Neural cell (in vitro differentiated cells): ENCODE results near the gene SLC35G1. TPM values are rescaled to one million over a fixed set of nuclear protein-coding genes. Genes with fewer than 3 reads are reported as not detected.

Experiments used
- H2AFZ ChIP-seq: fragments of 200-600, 300-800 bp; sonication (generic), shearing (Covaris generic); 2 replicates; pipeline ENCODE4 v1.6.0; 2014; ENCODE audit warnings: low read depth, mild to moderate bottlenecking, antibody characterized with exemption, low read length, moderate library complexity
- H3F3A ChIP-seq: fragments of 200-600 bp; shearing (Covaris generic); 2 replicates; pipeline ENCODE4 v1.6.1; 2016; ENCODE audit warnings: mild to moderate bottlenecking, moderate library complexity, mixed read lengths, antibody characterized with exemption, low read length; ENCODE audit not compliant: insufficient read depth, poor library complexity, severe bottlenecking
- H3K27ac ChIP-seq: fragments of 200-600, 300-800 bp; sonication (generic), shearing (Covaris generic); 2 replicates; pipeline ENCODE4 v1.5.1; 2014; ENCODE audit warnings: mild to moderate bottlenecking, low read length, moderate library complexity
- H3K27me3 ChIP-seq: fragments of 300-800, 200-600 bp; sonication (generic), shearing (Covaris generic); 2 replicates; pipeline ENCODE4 v1.6.0; 2014; ENCODE audit warnings: mild to moderate bottlenecking, low read depth, low read length, moderate library complexity; ENCODE audit not compliant: insufficient read depth
- H3K36me3 ChIP-seq: fragments of 300-800, 200-600 bp; sonication (generic), shearing (Covaris generic); 2 replicates; pipeline ENCODE4 v1.5.1; 2014; ENCODE audit warnings: mild to moderate bottlenecking, antibody characterized with exemption, low read length, moderate library complexity; ENCODE audit not compliant: insufficient read depth
- H3K4me2 ChIP-seq: fragments of 300-800, 200-600 bp; sonication (generic), shearing (Covaris generic); 2 replicates; pipeline ENCODE4 v1.6.0; 2014; ENCODE audit warnings: mild to moderate bottlenecking, low read length
- H3K4me3 ChIP-seq: fragments of 300-800, 200-600 bp; sonication (generic), shearing (Covaris generic); 2 replicates; pipeline ENCODE4 v1.5.1; 2014; ENCODE audit warnings: mild to moderate bottlenecking, low read length, moderate library complexity
- H3K79me2 ChIP-seq: fragments of 200-600 bp; shearing (Covaris generic); replicated peaks from 2 replicates; pipeline ENCODE4 v1.6.0; 2014; ENCODE audit warnings: mild to moderate bottlenecking, low read length, moderate library complexity; ENCODE audit not compliant: insufficient read depth
- H3K9ac ChIP-seq: fragments of 300-800, 200-600 bp; sonication (generic), shearing (Covaris generic); 2 replicates; pipeline ENCODE4 v1.6.1; 2016; ENCODE audit warnings: mild to moderate bottlenecking, low read length, mixed read lengths
- H3K9me2 ChIP-seq: fragments of 200-600 bp; shearing (Covaris generic); 2 replicates; pipeline ENCODE4 v1.6.1; 2016; ENCODE audit warnings: mild to moderate bottlenecking, low read length, mixed read lengths; ENCODE audit not compliant: insufficient read depth
- H3K9me3 ChIP-seq: fragments of 200-600, 300-800 bp; sonication (generic), shearing (Covaris generic); 2 replicates; pipeline ENCODE4 v1.6.1; 2016; ENCODE audit warnings: mild to moderate bottlenecking, mixed run types, low read length, moderate library complexity, mixed read lengths
- H4K20me1 ChIP-seq: fragments of 200-600 bp; shearing (Covaris generic); 2 replicates; pipeline ENCODE4 v1.6.1; 2016; ENCODE audit warnings: mild to moderate bottlenecking, mixed run types; ENCODE audit not compliant: insufficient read depth
- EP300 ChIP-seq: fragments of 450-650 bp; conservative IDR thresholded peaks from 2 replicates; pipeline ENCODE4 v1.6.1; 2014; ENCODE audit warnings: antibody characterized with exemption, mild to moderate bottlenecking, moderate library complexity; ENCODE audit not compliant: poor library complexity, severe bottlenecking
- EZH2 ChIP-seq: fragments of 200-600, 300-800 bp; shearing (Covaris generic), sonication (generic); IDR thresholded peaks from 2 replicates; pipeline ENCODE4 v1.6.1; 2014; ENCODE audit warnings: antibody characterized with exemption, low read length, borderline replicate concordance, mild to moderate bottlenecking; ENCODE audit not compliant: insufficient read depth, poor library complexity, severe bottlenecking
- MXI1 ChIP-seq: fragments of 450-650 bp; conservative IDR thresholded peaks from 2 replicates; pipeline ENCODE4 v1.6.1; 2014; ENCODE audit warnings: antibody characterized with exemption, mild to moderate bottlenecking; ENCODE audit not compliant: poor library complexity, severe bottlenecking
- POLR2AphosphoS5 ChIP-seq: IDR thresholded peaks from 2 replicates; pipeline ENCODE4 v1.6.1; 2012
- RAD21 ChIP-seq: fragments of 450-650 bp; conservative IDR thresholded peaks from 2 replicates; pipeline ENCODE4 v1.6.1; 2014; ENCODE audit warnings: antibody characterized with exemption, mild to moderate bottlenecking, moderate library complexity
- SMC3 ChIP-seq: fragments of 450-650 bp; conservative IDR thresholded peaks from 2 replicates; pipeline ENCODE4 v1.6.1; 2014; ENCODE audit warnings: antibody characterized with exemption, mild to moderate bottlenecking, moderate library complexity; ENCODE audit not compliant: poor library complexity
- TAF1 ChIP-seq: IDR thresholded peaks from 2 replicates; pipeline ENCODE4 v1.6.1; 2012; ENCODE audit warnings: low read depth
- polyA plus RNA-seq: library from polyadenylated mRNA; depleted of rRNA; stranded (reverse); fragments of >200 nt; gene quantifications from 2 replicates; pipeline ENCODE4 v1.2.3, GENCODE V29; 2014
- TF ChIP-seq, protein P1 (sequence below): fragments of 450-650 bp; IDR thresholded peaks from 2 replicates; pipeline ENCODE4 v1.5.1; 2014; ENCODE audit warnings: antibody characterized with exemption, mild to moderate bottlenecking, moderate library complexity; ENCODE audit not compliant: poor library complexity, severe bottlenecking
- TF ChIP-seq, protein P2 (sequence below): IDR thresholded peaks from 2 replicates; pipeline ENCODE4 v1.6.1; 2012; ENCODE audit warnings: borderline replicate concordance

The SLC35G1 gene
- polyA plus RNA-seq, 1 donor from 2014 or later, result 3.3 TPM

DNA sequence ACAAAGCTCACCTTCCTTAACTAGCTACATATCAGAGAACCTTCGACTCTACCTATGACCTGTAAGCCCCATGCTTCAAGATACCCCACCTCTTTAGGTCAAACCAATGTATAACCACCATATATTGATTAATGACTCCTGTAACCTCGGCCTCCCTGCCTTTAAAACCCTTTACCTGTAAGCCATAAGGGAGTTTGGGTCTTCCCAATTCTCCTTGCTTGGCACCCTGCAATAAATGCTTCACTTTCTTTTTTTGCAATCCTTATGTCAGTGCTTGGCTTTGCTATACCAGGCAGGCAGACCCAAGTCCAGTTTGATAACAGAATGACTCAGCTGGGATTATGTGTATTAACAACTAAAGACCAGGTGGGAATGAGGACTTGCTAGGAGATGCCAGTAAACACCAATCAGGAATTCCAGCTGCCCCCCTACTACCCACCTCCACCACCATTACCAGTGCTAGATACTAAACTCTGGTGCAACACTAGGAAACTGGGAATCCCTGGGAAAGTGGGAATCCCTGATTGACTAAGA is 22.0 kb upstream of the SLC35G1 start:
- Histone ChIP-seq H3K36me3 (no peaks in the 10 kb centered on the region), H3K9me3 (no peaks in the 10 kb centered on the region), H3K27me3 (no peaks in the 10 kb centered on the region), H3K27ac (no peak overlapping the region), H3F3A (no peaks in the 10 kb centered on the region), H3K9me2 (no peaks in the 10 kb centered on the region), H3K9ac (no peak overlapping the region), H4K20me1 (no peaks in the 10 kb centered on the region), H3K79me2 (no peaks in the 10 kb centered on the region), H3K4me3 (no peak overlapping the region), H2AFZ (no peak overlapping the region), H3K4me2 (no peak overlapping the region)
- TF ChIP-seq, protein P1, sequence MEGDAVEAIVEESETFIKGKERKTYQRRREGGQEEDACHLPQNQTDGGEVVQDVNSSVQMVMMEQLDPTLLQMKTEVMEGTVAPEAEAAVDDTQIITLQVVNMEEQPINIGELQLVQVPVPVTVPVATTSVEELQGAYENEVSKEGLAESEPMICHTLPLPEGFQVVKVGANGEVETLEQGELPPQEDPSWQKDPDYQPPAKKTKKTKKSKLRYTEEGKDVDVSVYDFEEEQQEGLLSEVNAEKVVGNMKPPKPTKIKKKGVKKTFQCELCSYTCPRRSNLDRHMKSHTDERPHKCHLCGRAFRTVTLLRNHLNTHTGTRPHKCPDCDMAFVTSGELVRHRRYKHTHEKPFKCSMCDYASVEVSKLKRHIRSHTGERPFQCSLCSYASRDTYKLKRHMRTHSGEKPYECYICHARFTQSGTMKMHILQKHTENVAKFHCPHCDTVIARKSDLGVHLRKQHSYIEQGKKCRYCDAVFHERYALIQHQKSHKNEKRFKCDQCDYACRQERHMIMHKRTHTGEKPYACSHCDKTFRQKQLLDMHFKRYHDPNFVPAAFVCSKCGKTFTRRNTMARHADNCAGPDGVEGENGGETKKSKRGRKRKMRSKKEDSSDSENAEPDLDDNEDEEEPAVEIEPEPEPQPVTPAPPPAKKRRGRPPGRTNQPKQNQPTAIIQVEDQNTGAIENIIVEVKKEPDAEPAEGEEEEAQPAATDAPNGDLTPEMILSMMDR, result no peak
- no peak for TF ChIP-seq EZH2
- TF ChIP-seq RAD21, result no peak
- TF ChIP-seq, protein P2, sequence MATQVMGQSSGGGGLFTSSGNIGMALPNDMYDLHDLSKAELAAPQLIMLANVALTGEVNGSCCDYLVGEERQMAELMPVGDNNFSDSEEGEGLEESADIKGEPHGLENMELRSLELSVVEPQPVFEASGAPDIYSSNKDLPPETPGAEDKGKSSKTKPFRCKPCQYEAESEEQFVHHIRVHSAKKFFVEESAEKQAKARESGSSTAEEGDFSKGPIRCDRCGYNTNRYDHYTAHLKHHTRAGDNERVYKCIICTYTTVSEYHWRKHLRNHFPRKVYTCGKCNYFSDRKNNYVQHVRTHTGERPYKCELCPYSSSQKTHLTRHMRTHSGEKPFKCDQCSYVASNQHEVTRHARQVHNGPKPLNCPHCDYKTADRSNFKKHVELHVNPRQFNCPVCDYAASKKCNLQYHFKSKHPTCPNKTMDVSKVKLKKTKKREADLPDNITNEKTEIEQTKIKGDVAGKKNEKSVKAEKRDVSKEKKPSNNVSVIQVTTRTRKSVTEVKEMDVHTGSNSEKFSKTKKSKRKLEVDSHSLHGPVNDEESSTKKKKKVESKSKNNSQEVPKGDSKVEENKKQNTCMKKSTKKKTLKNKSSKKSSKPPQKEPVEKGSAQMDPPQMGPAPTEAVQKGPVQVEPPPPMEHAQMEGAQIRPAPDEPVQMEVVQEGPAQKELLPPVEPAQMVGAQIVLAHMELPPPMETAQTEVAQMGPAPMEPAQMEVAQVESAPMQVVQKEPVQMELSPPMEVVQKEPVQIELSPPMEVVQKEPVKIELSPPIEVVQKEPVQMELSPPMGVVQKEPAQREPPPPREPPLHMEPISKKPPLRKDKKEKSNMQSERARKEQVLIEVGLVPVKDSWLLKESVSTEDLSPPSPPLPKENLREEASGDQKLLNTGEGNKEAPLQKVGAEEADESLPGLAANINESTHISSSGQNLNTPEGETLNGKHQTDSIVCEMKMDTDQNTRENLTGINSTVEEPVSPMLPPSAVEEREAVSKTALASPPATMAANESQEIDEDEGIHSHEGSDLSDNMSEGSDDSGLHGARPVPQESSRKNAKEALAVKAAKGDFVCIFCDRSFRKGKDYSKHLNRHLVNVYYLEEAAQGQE, result no peak
- TF ChIP-seq TAF1, result no peak
- TF ChIP-seq SMC3, result no peak
- no peak for TF ChIP-seq MXI1
- no peak for TF ChIP-seq POLR2AphosphoS5
- TF ChIP-seq EP300, result no peak

DNA sequence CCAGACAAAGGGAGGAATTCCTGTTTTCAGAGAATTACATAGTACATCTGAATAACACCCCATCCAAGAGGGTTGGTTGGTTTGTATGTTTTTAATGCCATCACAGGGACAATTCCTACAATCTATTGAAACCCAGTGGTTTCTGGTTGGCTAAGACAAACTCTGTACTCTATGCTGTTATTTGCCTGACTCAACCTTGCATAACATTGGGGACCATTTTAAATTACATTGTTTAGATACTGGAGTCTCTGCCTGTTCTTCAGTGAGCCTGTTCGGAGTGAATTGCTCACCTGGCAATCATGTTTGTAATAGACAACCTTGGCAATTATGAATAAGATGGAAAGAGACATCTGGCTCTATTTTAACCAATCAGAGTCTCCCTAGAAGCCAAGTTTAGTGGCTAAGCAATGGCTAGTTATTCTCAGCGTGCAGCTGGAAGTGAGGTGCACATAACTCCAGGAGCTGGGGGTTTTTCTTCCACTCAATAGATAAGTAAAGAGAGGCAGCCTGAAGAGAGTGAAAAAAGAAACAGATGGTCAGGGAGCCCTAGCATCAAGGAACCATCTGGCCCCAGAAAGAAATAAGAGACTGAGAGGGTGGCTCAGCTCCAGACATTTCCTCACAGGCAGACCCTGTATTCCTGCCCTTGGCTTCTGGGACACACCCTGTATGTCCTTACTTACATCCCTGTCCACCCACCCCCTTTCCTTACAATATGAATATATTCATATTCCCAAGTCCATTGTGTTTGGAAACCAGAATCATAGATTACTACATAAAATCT is 21.2 kb upstream of the SLC35G1 start:
- no peaks in the 10 kb centered on the region for H3K9me2 ChIP-seq
- no peak overlapping the region for H3K4me3 ChIP-seq
- H3K36me3 ChIP-seq, result no peaks in the 10 kb centered on the region
- H2AFZ ChIP-seq, result no peak overlapping the region
- no peaks in the 10 kb centered on the region for H3K27me3 ChIP-seq
- H3K9ac ChIP-seq, result no peak overlapping the region
- TF ChIP-seq, protein P2, result no peak
- no peak for TF ChIP-seq MXI1
- no peak for TF ChIP-seq EZH2
- TF ChIP-seq, protein P1, result no peak
- TF ChIP-seq RAD21, result no peak
- TF ChIP-seq POLR2AphosphoS5, result no peak
- TF ChIP-seq TAF1, result no peak
- TF ChIP-seq SMC3, result no peak
- TF ChIP-seq EP300, result no peak
- H3K27ac ChIP-seq, result no peak overlapping the region
- no peaks in the 10 kb centered on the region for H3K79me2 ChIP-seq
- no peaks in the 10 kb centered on the region for H3K9me3 ChIP-seq
- no peaks in the 10 kb centered on the region for H4K20me1 ChIP-seq
- H3F3A ChIP-seq, result no peaks in the 10 kb centered on the region
- no peak overlapping the region for H3K4me2 ChIP-seq
